GM12878 (cell line): ENCODE data around the gene PMAIP1. TPM values are rescaled to one million over a fixed set of nuclear protein-coding genes. Genes with fewer than 3 reads are reported as not detected.
A peak's percentile ranks its signal among the peaks of the same experiment; 100 is the strongest.

Source experiments
- ATAC-seq: fragments of 200-7000 bp; cut with Tn5 transposase; 3 replicates; pipeline ENCODE4 v1.9.1; 2020; ENCODE audit warnings: mild to moderate bottlenecking, moderate library complexity
- BruUV-seq: library from RNA; stranded (reverse); fragments of 400-500 nt; replicated peaks from 2 replicates; lab custom pipeline; 2021; lab: Mats Ljungman, UMichigan
- CTCF ChIA-PET: fragments of 300-600 bp; sonication (Branson Sonifier 250); formaldehyde crosslinking; extraction: SDS; loops from one replicate; lab custom pipeline; 2021; ENCODE audit warnings: inconsistent platforms; lab: Yijun Ruan, JAX
- POLR2A ChIA-PET: fragments of 350-600 bp; formaldehyde crosslinking; extraction: SDS; loops from one replicate; lab custom pipeline; 2021; ENCODE audit warnings: inconsistent platforms; lab: Charles Lee
- RAD21 ChIA-PET: fragments of 300-600 bp; sonication (Branson Sonifier 250); formaldehyde crosslinking; loops from one replicate; lab custom pipeline; 2023; ENCODE audit warnings: antibody characterized with exemption; ENCODE audit not compliant: unreplicated experiment; lab: Charles Lee
- SMC1A ChIA-PET: fragments of 300-600 bp; sonication (Branson Sonifier 250); formaldehyde crosslinking; loops from one replicate; lab custom pipeline; 2023; ENCODE audit not compliant: unreplicated experiment, uncharacterized antibody; lab: Charles Lee
- DNase-seq: peaks from one replicate; pipeline ENCODE4 v3.0.0-alpha.2; 2011; ENCODE audit warnings: low read depth, low spot score
- FAIRE-seq: peaks from 3 replicates; lab custom pipeline; 2011; peaks lifted over from hg19 to GRCh38; lab: Jason Lieb, UNC
- H2AFZ ChIP-seq: 2 replicates; pipeline ENCODE4 v1.6.0; 2011; ENCODE audit warnings: low read depth, low read length, control low read depth; ENCODE audit not compliant: control insufficient read depth
- H3K27ac ChIP-seq: 2 replicates; pipeline ENCODE4 v1.5.1; 2011; ENCODE audit warnings: control low read depth; ENCODE audit not compliant: control insufficient read depth, insufficient read depth
- H3K27me3 ChIP-seq, 2 experiments: replicated peaks in 1 of 2; 2 replicates each; pipeline versions ENCODE4 v1.6.0 to v1.6.1; 2011; ENCODE audit warnings: low read length in 1 of 2; ENCODE audit not compliant: control insufficient read depth in 2 of 2, insufficient read depth in 2 of 2
- H3K36me3 ChIP-seq, 2 experiments: 2 replicates each; pipeline ENCODE4 v1.5.1; 2011; ENCODE audit warnings: low read length in 1 of 2; ENCODE audit not compliant: control insufficient read depth in 2 of 2, insufficient read depth in 2 of 2
- H3K4me1 ChIP-seq: 2 replicates; pipeline ENCODE4 v1.6.1; 2011; ENCODE audit warnings: mild to moderate bottlenecking, low read length, moderate library complexity, mixed read lengths; ENCODE audit not compliant: control insufficient read depth, insufficient read depth
- H3K4me2 ChIP-seq: 2 replicates; pipeline ENCODE4 v1.6.0; 2011; ENCODE audit warnings: control low read depth; ENCODE audit not compliant: control insufficient read depth, insufficient read depth
- H3K4me3 ChIP-seq: fragments of 200-600 bp; sonication (generic); 2 replicates; pipeline ENCODE4 v1.5.1; 2016
- H3K79me2 ChIP-seq: 2 replicates; pipeline ENCODE4 v1.6.0; 2011; ENCODE audit warnings: low read length; ENCODE audit not compliant: control insufficient read depth, insufficient read depth
- H3K9ac ChIP-seq: 2 replicates; pipeline ENCODE4 v1.8.0; 2011; ENCODE audit warnings: low read length, control low read depth, mixed read lengths; ENCODE audit not compliant: control insufficient read depth, insufficient read depth
- H3K9me3 ChIP-seq: replicated peaks from 3 replicates; pipeline ENCODE4 v1.5.1; 2011; ENCODE audit warnings: mild to moderate bottlenecking, low read length; ENCODE audit not compliant: control insufficient read depth, insufficient read depth
- H4K20me1 ChIP-seq: 2 replicates; pipeline ENCODE4 v1.6.0; 2011; ENCODE audit not compliant: control insufficient read depth, insufficient read depth
- BCL11A ChIP-seq: IDR thresholded peaks from 2 replicates; pipeline ENCODE4 v1.6.1; 2011; ENCODE audit warnings: low read depth, low read length
- CREM ChIP-seq: IDR thresholded peaks from 2 replicates; pipeline ENCODE4 v1.6.1; 2014; ENCODE audit warnings: antibody characterized with exemption, low read depth
- FOXK2 ChIP-seq: fragments of 450-650 bp; IDR thresholded peaks from 2 replicates; pipeline ENCODE4 v1.6.1; 2017; ENCODE audit warnings: mild to moderate bottlenecking, moderate library complexity
- HSF1 ChIP-seq: fragments of 150-350 bp; IDR thresholded peaks from 2 replicates; pipeline ENCODE4 v1.6.1; 2014; ENCODE audit warnings: mild to moderate bottlenecking, low read depth, low read length
- JUND ChIP-seq: IDR thresholded peaks from 2 replicates; pipeline ENCODE4 v1.6.1; 2012; ENCODE audit warnings: low read depth, mild to moderate bottlenecking, low read length, improper control_type of control experiment, moderate library complexity
- KDM1A ChIP-seq: fragments of 200-600 bp; sonication (generic); IDR thresholded peaks from 2 replicates; pipeline ENCODE4 v1.6.1; 2016; ENCODE audit warnings: borderline replicate concordance
- MEF2A ChIP-seq: IDR thresholded peaks from 2 replicates; pipeline ENCODE4 v1.6.1; 2011; ENCODE audit warnings: low read depth, mild to moderate bottlenecking, low read length, moderate library complexity; ENCODE audit not compliant: insufficient read depth
- MXI1 ChIP-seq: fragments of 150-350 bp; IDR thresholded peaks from 2 replicates; pipeline ENCODE4 v1.6.1; 2011; ENCODE audit warnings: low read depth, mild to moderate bottlenecking, inconsistent platforms, low read length, improper control_type of control experiment
- NBN ChIP-seq: fragments of 450-650 bp; IDR thresholded peaks from 2 replicates; pipeline ENCODE4 v1.6.1; 2016
- NFYB ChIP-seq: IDR thresholded peaks from 2 replicates; pipeline ENCODE4 v1.6.1; 2011; ENCODE audit warnings: low read depth, mild to moderate bottlenecking, low read length, improper control_type of control experiment, moderate library complexity; ENCODE audit not compliant: insufficient read depth
- NR2C1 ChIP-seq: fragments of 450-650 bp; IDR thresholded peaks from 2 replicates; pipeline ENCODE4 v1.6.1; 2017; ENCODE audit warnings: antibody characterized with exemption, mild to moderate bottlenecking, moderate library complexity
- POLR2AphosphoS2 ChIP-seq: IDR thresholded peaks from 2 replicates; pipeline ENCODE4 v1.6.1; 2011; ENCODE audit warnings: low read depth, mild to moderate bottlenecking, low read length, improper control_type of control experiment, moderate library complexity
- RELA ChIP-seq: fragments of 450-650 bp; IDR thresholded peaks from 2 replicates; pipeline ENCODE4 v1.8.0; 2014; ENCODE audit warnings: borderline replicate concordance; ENCODE audit not compliant: partially characterized antibody
- RUNX3 ChIP-seq: IDR thresholded peaks from 2 replicates; pipeline ENCODE4 v1.6.1; 2012; ENCODE audit warnings: low read length, inconsistent platforms
- SRF ChIP-seq, 2 experiments: IDR thresholded peaks; 2 replicates each; pipeline ENCODE4 v1.6.1; 2011; ENCODE audit warnings: low read depth in 2 of 2, low read length in 2 of 2, mild to moderate bottlenecking in 1 of 2, moderate library complexity in 1 of 2
- SUZ12 ChIP-seq: fragments of 200-600 bp; sonication (generic); IDR thresholded peaks from one replicate; pipeline ENCODE4 v1.6.1; 2018; ENCODE audit warnings: antibody characterized with exemption, mild to moderate bottlenecking; ENCODE audit not compliant: unreplicated experiment
- TBL1XR1 ChIP-seq: IDR thresholded peaks from 2 replicates; pipeline ENCODE4 v1.6.1; 2012; ENCODE audit warnings: low read depth, low read length, improper control_type of control experiment
- ZBED1 ChIP-seq: IDR thresholded peaks from 2 replicates; pipeline ENCODE4 v1.6.1; 2016; ENCODE audit warnings: borderline replicate concordance
- ZNF217 ChIP-seq: fragments of 450-650 bp; IDR thresholded peaks from 2 replicates; pipeline ENCODE4 v1.6.1; 2017; ENCODE audit warnings: antibody characterized with exemption, mild to moderate bottlenecking
- WGBS: methylation state at CpG from one replicate; pipeline ENCODE4 v1.1.6; 2016; ENCODE audit warnings: low lambda C conversion rate; ENCODE audit not compliant: insufficient replicate concordance, insufficient coverage; ENCODE audit errors: missing lambda C conversion rate; 5-methylcytosine and 5-hydroxymethylcytosine counted together
- in situ Hi-C: fragments of 300-500 bp; cut with MboI; formaldehyde crosslinking; loops from 9 replicates; pipeline ENCODE4 v1.14.3; 2018; ENCODE audit warnings: mixed read lengths
- intact Hi-C: fragments of 100-400 bp; cut with micrococcal nuclease; formaldehyde crosslinking; loops from one replicate; pipeline ENCODE4 v1.14.2; 2022; ENCODE audit not compliant: unreplicated experiment
- polyA plus RNA-seq, 11 experiments: library from polyadenylated mRNA; depleted of rRNA in 4 of 11; unstranded in 6 of 11; stranded (reverse) in 5 of 11; fragments of >200 nt; fragmentation: Nextera tagmentation in 4 of 11; fragmentation: Illumina TruSeq in 1 of 11; extraction: Ambion mirVana in 4 of 11; extraction: Trizol in 1 of 11; gene quantifications; 1 replicate in 1 of 11; 2 replicates in 10 of 11; pipeline versions ENCODE4 v1.2.1 to v1.2.3, GENCODE V29; 2011 to 2016; ENCODE audit warnings: inconsistent platforms in 2 of 11, missing spikeins in 2 of 11, low read depth in 1 of 11
- total RNA-seq, 4 experiments: library from RNA; depleted of rRNA in 3 of 4; stranded (reverse); fragments of >200 nt in 3 of 4; fragmentation: Illumina TruSeq in 1 of 4; extraction: Trizol in 1 of 4; gene quantifications; 2 replicates each; pipeline versions ENCODE4 v1.2.1 to v1.2.3, GENCODE V29; 2013 to 2021
- TF ChIP-seq, protein P1 (sequence below): IDR thresholded peaks from 2 replicates; pipeline ENCODE4 v1.6.1; 2011; ENCODE audit warnings: low read depth, mild to moderate bottlenecking, low read length, moderate library complexity, borderline replicate concordance; ENCODE audit errors: extremely low read depth
- TF ChIP-seq, protein P2 (sequence below): fragments of 450-650 bp; IDR thresholded peaks from 2 replicates; pipeline ENCODE4 v1.6.1; 2017; ENCODE audit warnings: mild to moderate bottlenecking, low read depth, inconsistent platforms; ENCODE audit not compliant: poor library complexity, severe bottlenecking

Gene PMAIP1
- total and polyA plus RNA-seq, 10 of the 15 experiments (the other 5 are each of a cell fraction or from before 2014, with no cell fraction given), result 74.0 to 219 (median 112) TPM

- FAIRE-seq, result no peak
- WGBS, result 32% methylated on average over 6 of the region's 6 CpGs
- BruUV-seq, result TSS peak; percentile 87
- intact Hi-C loops (loop anchor here (1.0 to 2.0 kb wide), 2 partner anchors 19 to 86 kb away; no protein-coding TSS in a partner anchor), in situ Hi-C loops (loop anchor here (25.0 kb wide), 2 partner anchors 1261 to 1361 kb away; partner anchors contain the start of gene MALT1)
- POLR2A ChIA-PET, result interaction anchor here (0.8 to 5.4 kb wide), 13 partner anchors 14 to 88 kb away, joined by 3 to 67 read pairs (median 5); partner anchors contain the start of gene PMAIP1
- peaks cover 70% of the 10 kb centered on the region for H3K4me1 ChIP-seq
- no peaks in the 10 kb centered on the region for H3K27me3 ChIP-seq
- H3K9me3 ChIP-seq, result no peaks in the 10 kb centered on the region
- DNase-seq, result no peak
- H3K79me2 ChIP-seq, result no peaks in the 10 kb centered on the region
- RAD21 ChIA-PET, result interaction anchor here (0.7 to 8.9 kb wide), 15 partner anchors 9 to 102 kb away, joined by 3 to 187 read pairs (median 5); partner anchors contain the start of gene PMAIP1
- SMC1A ChIA-PET, result interaction anchor here (0.7 to 12.8 kb wide), 25 partner anchors 9 to 86 kb away, joined by 3 to 289 read pairs (median 6); partner anchors contain the start of gene PMAIP1
- peak; percentile 46 for ATAC-seq
- peak overlapping the region; percentile 74 for H3K27ac ChIP-seq
- peak overlapping the region; percentile 43 for H3K4me2 ChIP-seq
- H2AFZ ChIP-seq, result peak overlapping the region; percentile 66
- no peaks in the 10 kb centered on the region for H4K20me1 ChIP-seq
- H3K36me3 ChIP-seq, result no peaks in the 10 kb centered on the region
- CTCF ChIA-PET, result interaction anchor here (0.6 to 5.2 kb wide), 17 partner anchors 16 to 100 kb away, joined by 3 to 29 read pairs (median 4); partner anchors contain the start of gene PMAIP1
- peak overlapping the region; percentile 6; the same call in 1 of the 2 replicates for H3K4me3 ChIP-seq
- H3K9ac ChIP-seq, result peak overlapping the region; percentile 5
- TF ChIP-seq ZBED1 (0 out of 2 replicates have a peak, but pooled peaks have one; percentile 2), CREM (0 out of 2 replicates have a peak, but pooled peaks have one; percentile 4), KDM1A (no peak), JUND (no peak), ZNF217 (no peak), NR2C1 (no peak), TBL1XR1 (0 out of 2 replicates have a peak, but pooled peaks have one; percentile 2), POLR2AphosphoS2 (no peak), NFYB (no peak), RUNX3 (no peak), MXI1 (no peak), HSF1 (no peak), MEF2A (no peak), BCL11A (no peak), FOXK2 (no peak), SUZ12 (no peak), RELA (no peak), SRF (IDR thresholded peaks at IDR 0.05; ENCODE audit: low read depth in 2 of 2, low read length in 2 of 2) (no peak), NBN (no peak)
- TF ChIP-seq, protein P1, sequence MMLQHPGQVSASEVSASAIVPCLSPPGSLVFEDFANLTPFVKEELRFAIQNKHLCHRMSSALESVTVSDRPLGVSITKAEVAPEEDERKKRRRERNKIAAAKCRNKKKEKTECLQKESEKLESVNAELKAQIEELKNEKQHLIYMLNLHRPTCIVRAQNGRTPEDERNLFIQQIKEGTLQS, result no peak
- TF ChIP-seq, protein P2, sequence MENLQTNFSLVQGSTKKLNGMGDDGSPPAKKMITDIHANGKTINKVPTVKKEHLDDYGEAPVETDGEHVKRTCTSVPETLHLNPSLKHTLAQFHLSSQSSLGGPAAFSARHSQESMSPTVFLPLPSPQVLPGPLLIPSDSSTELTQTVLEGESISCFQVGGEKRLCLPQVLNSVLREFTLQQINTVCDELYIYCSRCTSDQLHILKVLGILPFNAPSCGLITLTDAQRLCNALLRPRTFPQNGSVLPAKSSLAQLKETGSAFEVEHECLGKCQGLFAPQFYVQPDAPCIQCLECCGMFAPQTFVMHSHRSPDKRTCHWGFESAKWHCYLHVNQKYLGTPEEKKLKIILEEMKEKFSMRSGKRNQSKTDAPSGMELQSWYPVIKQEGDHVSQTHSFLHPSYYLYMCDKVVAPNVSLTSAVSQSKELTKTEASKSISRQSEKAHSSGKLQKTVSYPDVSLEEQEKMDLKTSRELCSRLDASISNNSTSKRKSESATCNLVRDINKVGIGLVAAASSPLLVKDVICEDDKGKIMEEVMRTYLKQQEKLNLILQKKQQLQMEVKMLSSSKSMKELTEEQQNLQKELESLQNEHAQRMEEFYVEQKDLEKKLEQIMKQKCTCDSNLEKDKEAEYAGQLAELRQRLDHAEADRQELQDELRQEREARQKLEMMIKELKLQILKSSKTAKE, result peak; percentile 44
These were observed 23.9 kb downstream of the PMAIP1 start for GRCh38 chr18:59923539-59924196.
